BLaER1 (cell line): ENCODE data around the gene HOXA1.

ENCODE experiments used
- H3K27ac ChIP-seq: shearing (Covaris generic); formaldehyde crosslinking; 2 replicates; pipeline ENCODE4 v1.8.1; 2022
- H3K27me3 ChIP-seq: shearing (Covaris generic); formaldehyde crosslinking; 2 replicates; pipeline ENCODE4 v1.8.1; 2022
- H3K36me3 ChIP-seq: shearing (Covaris generic); formaldehyde crosslinking; 2 replicates; pipeline ENCODE4 v1.8.1; 2022
- H3K4me1 ChIP-seq: shearing (Covaris generic); formaldehyde crosslinking; 2 replicates; pipeline ENCODE4 v1.8.1; 2022
- H3K4me2 ChIP-seq: shearing (Covaris generic); formaldehyde crosslinking; 2 replicates; pipeline ENCODE4 v1.8.1; 2022
- H3K4me3 ChIP-seq: shearing (Covaris generic); formaldehyde crosslinking; 2 replicates; pipeline ENCODE4 v1.8.1; 2022
- H3K9ac ChIP-seq: shearing (Covaris generic); formaldehyde crosslinking; 2 replicates; pipeline ENCODE4 v1.8.1; 2022
- H3K9me3 ChIP-seq: shearing (Covaris generic); formaldehyde crosslinking; 2 replicates; pipeline ENCODE4 v1.8.1; 2022
- H4K20me1 ChIP-seq: shearing (Covaris generic); formaldehyde crosslinking; 2 replicates; pipeline ENCODE4 v1.8.1; 2022
- Cebpa-rat ChIP-seq: shearing (Covaris generic); IDR thresholded peaks from 2 replicates; pipeline ENCODE4 v1.8.1; 2022

The HOXA1 gene

DNA sequence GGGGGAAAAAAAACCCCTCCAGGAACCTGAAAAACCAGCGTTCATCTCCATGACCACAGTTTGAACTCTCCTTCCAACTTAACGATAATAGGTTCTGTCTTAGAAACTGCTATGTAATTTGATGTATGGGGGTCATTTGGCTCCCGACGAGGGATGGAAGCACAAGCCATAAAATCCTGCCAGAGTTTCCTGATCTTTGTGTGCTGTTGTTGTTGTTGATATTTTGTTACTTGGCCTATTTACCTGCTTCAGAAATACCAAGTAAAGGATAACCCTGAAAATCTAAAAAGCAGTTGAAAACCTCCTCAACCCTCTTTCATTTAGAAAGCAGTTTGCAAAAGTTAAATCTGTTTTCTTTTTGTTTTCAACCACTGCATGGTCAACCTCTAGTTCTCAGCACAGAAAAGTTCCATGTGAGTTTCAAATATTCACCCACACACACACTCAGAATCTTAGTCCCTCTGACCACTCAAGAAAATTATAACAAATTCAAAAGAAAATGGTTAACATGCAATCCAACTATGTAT, 16.0 kb upstream of the HOXA1 start:
- Histone ChIP-seq H3K36me3 (no peaks in the 10 kb centered on the region), H3K4me1 (no peaks in the 10 kb centered on the region), H3K4me2 (no peak overlapping the region), H3K27me3 (no peaks in the 10 kb centered on the region), H3K9me3 (peaks cover 40% of the 10 kb centered on the region), H3K4me3 (no peak overlapping the region), H3K27ac (no peak overlapping the region), H3K9ac (no peak overlapping the region), H4K20me1 (no peaks in the 10 kb centered on the region)
- TF ChIP-seq Cebpa-rat: no peak

DNA sequence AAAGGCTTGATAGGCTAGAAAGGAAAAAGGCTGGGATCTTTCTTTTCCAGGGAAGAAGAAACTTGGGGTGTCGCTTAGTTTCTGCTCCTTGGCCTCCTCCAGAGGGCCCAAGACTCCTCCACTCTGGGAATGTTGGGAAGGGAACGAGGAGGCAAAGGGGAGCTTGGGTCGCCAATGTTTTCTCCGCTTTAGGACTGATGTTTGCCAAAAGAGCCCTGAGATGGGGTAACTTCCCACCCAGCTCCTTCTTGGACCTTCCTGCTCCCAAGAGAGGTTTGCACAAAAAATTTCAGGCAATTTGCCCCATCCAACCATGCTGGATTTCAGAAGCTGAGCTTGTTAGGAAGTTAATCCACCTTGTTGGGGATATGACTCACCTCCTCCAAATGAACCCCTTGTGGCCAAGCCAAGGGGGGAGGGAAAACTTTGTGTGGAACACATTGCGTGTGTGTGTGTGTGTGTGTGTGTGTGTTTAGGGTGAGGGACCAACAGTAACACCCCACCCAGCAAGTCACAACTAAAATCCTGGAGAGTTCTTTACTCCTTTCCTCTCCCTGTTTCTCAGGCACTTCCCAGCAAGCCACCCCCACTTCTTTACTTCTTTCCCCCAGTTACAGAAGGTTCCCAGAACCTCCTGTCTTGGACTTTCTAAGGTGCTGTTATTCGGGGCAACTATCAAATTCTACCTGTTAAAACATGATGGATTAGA, 15.4 kb upstream of the HOXA1 start:
- Histone ChIP-seq H3K27ac (no peak overlapping the region), H3K27me3 (no peaks in the 10 kb centered on the region), H3K9ac (no peak overlapping the region), H3K36me3 (no peaks in the 10 kb centered on the region), H3K4me1 (no peaks in the 10 kb centered on the region), H3K4me3 (no peak overlapping the region), H4K20me1 (no peaks in the 10 kb centered on the region), H3K9me3 (peaks cover 46% of the 10 kb centered on the region), H3K4me2 (no peak overlapping the region)
- TF ChIP-seq Cebpa-rat: no peak

DNA sequence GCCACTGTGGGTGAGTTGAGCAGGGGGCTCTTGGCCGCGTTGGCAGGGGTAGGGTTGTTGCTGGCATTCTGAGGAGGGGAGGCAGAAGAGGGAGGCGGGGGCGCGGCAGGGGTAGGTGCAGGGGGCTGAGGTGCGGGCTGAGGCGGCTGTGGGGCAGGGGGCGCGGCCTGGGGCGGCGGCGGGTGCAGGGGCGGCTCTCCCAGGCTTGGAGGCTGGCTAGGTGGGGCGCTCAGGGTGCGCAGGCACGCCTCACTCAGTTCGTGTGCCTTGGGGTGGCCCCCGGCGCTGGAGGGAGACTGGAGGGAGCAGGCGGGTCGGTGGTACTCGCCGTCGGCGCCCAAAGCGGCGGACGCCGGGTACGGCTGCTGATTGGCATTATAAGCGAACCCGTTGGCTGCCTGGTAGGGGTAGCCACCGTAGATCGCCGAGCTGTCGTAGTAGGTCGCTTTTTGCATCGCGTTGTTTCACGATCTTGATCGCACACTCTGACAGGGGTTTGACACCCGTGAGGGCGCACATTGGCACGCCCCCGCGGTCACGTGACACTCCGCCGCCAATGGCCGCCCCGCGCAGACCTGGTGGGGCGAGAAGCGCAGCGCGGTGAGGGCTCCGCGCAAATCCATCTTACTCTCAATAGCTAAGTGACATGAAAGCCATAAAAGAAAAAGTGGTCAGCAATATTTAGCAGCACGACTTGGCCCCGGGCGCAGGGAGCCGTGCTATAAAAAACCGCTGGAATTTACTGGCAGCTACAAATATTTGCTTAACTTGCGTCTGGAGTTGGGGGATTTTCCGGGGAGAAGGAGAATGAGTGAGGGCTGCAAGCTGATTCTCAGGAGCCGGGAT, 14.6 kb upstream of the HOXA1 start:
- Histone ChIP-seq H3K9ac (no peak overlapping the region), H3K27me3 (no peaks in the 10 kb centered on the region), H3K4me2 (no peak overlapping the region), H3K4me1 (no peaks in the 10 kb centered on the region), H3K9me3 (peaks cover 48% of the 10 kb centered on the region), H3K36me3 (no peaks in the 10 kb centered on the region), H4K20me1 (no peaks in the 10 kb centered on the region), H3K4me3 (no peak overlapping the region), H3K27ac (no peak overlapping the region)
- no peak for TF ChIP-seq Cebpa-rat

DNA sequence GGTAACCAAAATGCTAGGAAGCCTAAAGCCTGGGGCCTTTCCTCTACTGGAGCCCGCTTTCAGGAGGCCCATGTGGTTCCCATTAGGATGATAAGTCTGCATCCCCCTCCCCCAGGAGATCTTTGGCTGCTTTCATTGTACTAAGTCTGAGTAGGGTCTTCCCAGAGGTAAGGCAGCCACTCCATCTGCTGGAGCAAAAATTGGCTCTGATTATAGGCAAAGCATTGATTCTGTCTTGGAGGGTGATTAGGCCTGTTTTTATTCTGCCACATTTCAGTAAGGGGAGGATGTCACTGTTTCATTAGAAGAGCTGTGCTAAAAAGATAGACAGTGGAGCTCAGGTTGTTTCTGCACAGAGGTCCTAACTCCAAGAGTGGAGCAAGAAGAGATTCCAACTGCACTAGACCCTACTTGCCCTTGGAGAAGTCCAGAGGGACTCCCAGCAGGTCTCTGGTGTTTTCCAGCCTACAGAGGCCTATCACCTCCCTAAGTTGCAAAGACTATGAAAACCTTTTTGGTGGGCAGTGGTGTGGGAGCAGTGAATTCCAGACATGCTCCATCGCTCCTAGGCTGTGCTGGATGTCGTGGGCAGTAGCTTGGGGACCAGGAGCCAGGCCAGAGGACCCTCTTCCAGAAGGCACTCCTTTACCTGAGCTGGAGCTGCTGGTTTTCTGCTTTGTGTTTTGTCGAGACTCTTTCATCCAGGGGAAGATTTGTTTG, 13.8 kb upstream of the HOXA1 start:
- H3K4me2 ChIP-seq: no peak overlapping the region
- no peak for TF ChIP-seq Cebpa-rat
- H3K9ac ChIP-seq: no peak overlapping the region
- H3K9me3 ChIP-seq: peaks cover 48% of the 10 kb centered on the region
- H3K27me3 ChIP-seq: no peaks in the 10 kb centered on the region
- no peaks in the 10 kb centered on the region for H4K20me1 ChIP-seq
- H3K4me1 ChIP-seq: no peaks in the 10 kb centered on the region
- no peak overlapping the region for H3K4me3 ChIP-seq
- H3K36me3 ChIP-seq: no peaks in the 10 kb centered on the region
- no peak overlapping the region for H3K27ac ChIP-seq

DNA sequence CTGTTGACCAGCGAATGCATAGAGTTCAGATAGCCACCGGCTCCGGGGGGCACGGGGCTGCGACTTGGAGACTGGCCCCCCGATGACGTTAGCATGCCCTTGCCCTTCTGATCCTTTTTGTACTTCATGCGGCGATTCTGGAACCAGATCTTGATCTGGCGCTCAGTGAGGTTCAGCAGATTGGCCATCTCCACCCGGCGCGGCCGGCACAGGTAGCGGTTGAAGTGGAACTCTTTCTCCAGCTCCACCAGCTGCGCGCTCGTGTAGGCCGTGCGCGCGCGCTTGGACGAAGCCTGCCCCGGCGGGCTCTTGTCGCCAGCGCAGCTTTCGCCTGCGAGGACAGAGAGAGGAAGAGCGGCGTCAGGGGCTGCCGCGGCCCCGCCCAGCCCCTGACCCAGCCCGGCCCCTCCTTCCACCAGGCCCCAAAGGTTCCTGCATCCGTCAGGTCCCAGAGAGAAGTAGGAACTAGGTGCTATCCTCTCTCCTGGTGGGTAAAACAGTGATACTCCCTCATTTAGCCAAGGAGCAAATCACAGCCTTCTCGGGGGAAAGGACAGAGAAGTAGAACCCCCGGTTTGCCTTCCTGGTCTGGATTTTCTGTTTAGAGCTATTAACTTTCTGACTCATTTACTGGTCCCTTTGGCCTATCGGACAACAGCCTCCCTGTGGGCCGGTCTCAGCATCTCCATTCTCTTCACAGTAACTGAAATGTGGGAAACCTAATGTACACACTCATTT, 12.8 kb upstream of the HOXA1 start:
- Histone ChIP-seq H3K27me3 (no peaks in the 10 kb centered on the region), H3K4me2 (no peak overlapping the region), H3K9me3 (peaks cover 53% of the 10 kb centered on the region), H3K4me3 (no peak overlapping the region), H3K27ac (no peak overlapping the region), H3K9ac (no peak overlapping the region), H4K20me1 (no peaks in the 10 kb centered on the region), H3K36me3 (no peaks in the 10 kb centered on the region), H3K4me1 (no peaks in the 10 kb centered on the region)
- TF ChIP-seq Cebpa-rat: no peak

DNA sequence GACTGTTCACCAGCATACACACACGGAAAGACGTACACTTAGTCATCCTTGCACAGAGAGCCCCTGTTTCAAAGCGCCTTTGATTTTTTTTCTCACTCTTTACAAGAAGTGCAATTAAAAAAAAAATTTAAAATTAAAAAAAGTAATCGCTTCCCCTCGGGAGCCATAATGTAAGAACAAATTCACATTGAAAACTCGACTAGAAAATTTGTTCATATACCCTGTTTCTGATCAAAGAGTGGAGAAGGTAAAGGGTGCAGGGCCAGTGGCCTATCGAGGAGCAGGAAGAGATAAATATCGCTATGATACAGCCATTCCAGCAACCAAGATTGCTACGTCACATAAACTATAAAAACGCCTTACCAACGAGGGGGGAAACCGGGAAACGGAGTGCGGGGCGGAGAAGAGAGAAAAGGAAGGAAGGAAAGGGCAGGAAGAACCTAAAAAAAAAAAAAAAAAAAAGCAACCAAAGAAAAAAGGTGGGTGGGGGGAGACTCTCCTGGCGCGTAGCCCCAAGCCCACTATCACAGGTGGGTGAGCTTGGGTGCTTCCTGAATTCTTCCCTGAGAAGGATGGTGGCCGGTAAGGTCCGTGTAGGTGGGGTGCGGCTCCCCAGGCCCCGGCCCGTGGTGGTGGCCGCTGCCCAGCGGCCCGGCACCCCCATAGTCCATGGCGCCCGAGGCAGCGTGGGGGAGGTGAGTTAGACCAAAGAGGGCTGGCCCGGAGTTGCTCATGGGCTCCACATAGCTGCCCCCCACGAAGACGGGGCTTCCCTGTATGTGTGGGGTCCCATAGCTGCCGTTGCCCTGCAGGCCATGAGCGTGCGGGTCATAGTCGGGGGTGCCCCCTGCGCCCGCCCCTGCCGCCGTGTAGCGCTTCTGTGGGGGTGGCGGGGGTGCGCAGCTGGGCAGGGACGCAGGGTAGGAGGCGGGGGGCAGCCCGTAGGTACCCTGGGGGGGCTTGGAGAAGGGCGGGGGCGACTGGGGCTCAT, 11.9 kb upstream of the HOXA1 start:
- H3K9ac ChIP-seq: no peak overlapping the region
- peaks cover 52% of the 10 kb centered on the region for H3K9me3 ChIP-seq
- H3K4me3 ChIP-seq: no peak overlapping the region
- H3K27me3 ChIP-seq: no peaks in the 10 kb centered on the region
- no peaks in the 10 kb centered on the region for H4K20me1 ChIP-seq
- no peaks in the 10 kb centered on the region for H3K36me3 ChIP-seq
- no peak overlapping the region for H3K27ac ChIP-seq
- no peak overlapping the region for H3K4me2 ChIP-seq
- H3K4me1 ChIP-seq: no peaks in the 10 kb centered on the region
- TF ChIP-seq Cebpa-rat: no peak

DNA sequence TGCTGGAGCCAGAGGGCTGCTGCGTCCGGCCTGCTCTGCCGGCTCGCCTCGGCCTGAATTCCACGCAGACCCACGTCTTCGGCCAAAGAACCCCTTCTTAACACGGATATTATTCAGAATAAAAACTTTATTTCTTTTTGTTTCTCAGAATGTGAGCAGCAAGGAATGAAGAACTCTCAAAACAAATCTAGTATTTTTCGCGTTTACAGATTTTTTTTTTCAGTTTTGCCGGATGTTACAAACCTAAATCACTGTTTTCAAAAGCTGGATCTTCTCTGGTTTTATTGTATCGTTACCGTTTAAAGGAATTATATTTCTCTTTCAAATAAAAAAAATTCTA, 11.1 kb upstream of the HOXA1 start:
- TF ChIP-seq Cebpa-rat: no peak
- H3K27me3 ChIP-seq: no peaks in the 10 kb centered on the region
- H3K4me1 ChIP-seq: no peaks in the 10 kb centered on the region
- no peaks in the 10 kb centered on the region for H3K36me3 ChIP-seq
- H3K27ac ChIP-seq: no peak overlapping the region
- H4K20me1 ChIP-seq: no peaks in the 10 kb centered on the region
- peaks cover 60% of the 10 kb centered on the region for H3K9me3 ChIP-seq
- H3K4me3 ChIP-seq: no peak overlapping the region
- no peak overlapping the region for H3K4me2 ChIP-seq
- H3K9ac ChIP-seq: no peak overlapping the region

DNA sequence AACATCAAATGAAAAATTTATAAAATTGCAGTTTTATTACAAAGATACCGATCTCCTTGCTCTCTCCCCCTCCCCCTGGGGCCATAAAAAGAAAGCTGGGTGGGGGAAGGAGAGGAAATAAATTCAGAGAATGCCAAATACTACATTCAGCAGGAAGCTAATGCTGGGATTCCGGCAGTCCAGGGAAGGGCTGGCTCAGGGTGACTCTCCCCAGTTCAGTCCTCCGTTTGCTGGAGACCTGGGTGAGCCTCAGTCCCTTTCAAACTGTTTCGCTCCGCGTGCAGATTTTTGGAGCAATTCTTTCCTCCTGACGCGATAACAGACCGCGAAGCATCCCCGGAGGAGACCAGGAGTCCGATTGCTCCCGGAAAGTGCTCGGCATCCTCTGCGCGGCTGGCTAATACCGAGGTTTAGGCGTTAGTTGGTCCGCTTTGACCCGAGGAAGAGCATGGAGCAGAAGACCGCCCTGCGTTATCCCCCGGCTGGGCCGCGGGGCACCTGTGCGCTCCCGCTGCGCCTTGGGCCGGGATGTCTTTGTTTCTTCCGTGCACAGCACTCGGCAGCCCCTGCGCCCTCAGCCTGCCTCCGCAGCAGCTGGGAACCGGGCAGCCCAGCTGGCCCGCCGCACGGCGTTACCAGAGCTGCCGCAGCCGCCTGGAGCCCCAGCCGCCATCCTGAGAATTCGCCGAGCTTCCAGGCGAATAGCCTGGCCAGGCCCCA, 10.5 kb upstream of the HOXA1 start:
- Histone ChIP-seq H3K4me2 (no peak overlapping the region), H3K27me3 (no peaks in the 10 kb centered on the region), H4K20me1 (no peaks in the 10 kb centered on the region), H3K4me1 (no peaks in the 10 kb centered on the region), H3K27ac (no peak overlapping the region), H3K9me3 (peaks cover 65% of the 10 kb centered on the region), H3K4me3 (no peak overlapping the region), H3K9ac (no peak overlapping the region), H3K36me3 (no peaks in the 10 kb centered on the region)
- no peak for TF ChIP-seq Cebpa-rat
